Measurements from ENCODE around the gene FOXP2.

Gene FOXP2

GRCh38 chr7:114657279-114657678 is 242.7 kb downstream of the FOXP2 start:
- no peak for DNase-seq (ENCODE audit: low read depth)

- DNase-seq (ENCODE audit: low read depth) = no peak
Measured at GRCh38 chr7:114658216-114658615, 243.6 kb downstream of the FOXP2 start.

GRCh38 chr7:114659409-114660125 is 245.0 kb downstream of the FOXP2 start:
- no peak for DNase-seq (ENCODE audit: low read depth)

- no peak for DNase-seq (ENCODE audit: low read depth)
Measured at GRCh38 chr7:114660126-114660486, 245.5 kb downstream of the FOXP2 start.

- DNase-seq (ENCODE audit: low read depth) = no peak
Measured at GRCh38 chr7:114660753-114661152, 246.1 kb downstream of the FOXP2 start.

GRCh38 chr7:114662002-114662677 is 247.5 kb downstream of the FOXP2 start:
- DNase-seq (ENCODE audit: low read depth) = no peak

- DNase-seq (ENCODE audit: low read depth) = peak; percentile 43
Measured at GRCh38 chr7:114663502-114663901, 248.9 kb downstream of the FOXP2 start.

- DNase-seq (ENCODE audit: low read depth) = no peak
Measured at GRCh38 chr7:114670676-114671075, 256.1 kb downstream of the FOXP2 start.

- DNase-seq (ENCODE audit: low read depth) = no peak
Measured at GRCh38 chr7:114671563-114672123, 257.0 kb downstream of the FOXP2 start.

GRCh38 chr7:114678116-114678515 is 263.5 kb downstream of the FOXP2 start:
- DNase-seq (ENCODE audit: low read depth) = no peak

GRCh38 chr7:114687238-114687637 is 272.6 kb downstream of the FOXP2 start:
- DNase-seq (ENCODE audit: low read depth) = no peak

- no peak for DNase-seq (ENCODE audit: low read depth)
Measured at GRCh38 chr7:114688443-114689055, 273.9 kb downstream of the FOXP2 start.

- no peak for DNase-seq (ENCODE audit: low read depth)
Measured at GRCh38 chr7:114689406-114689805, 274.8 kb downstream of the FOXP2 start.

- no peak for DNase-seq (ENCODE audit: low read depth)
Measured at GRCh38 chr7:114691605-114692004, 277.0 kb downstream of the FOXP2 start.

- DNase-seq (ENCODE audit: low read depth) = no peak
Measured at GRCh38 chr7:114695182-114695581, 280.6 kb downstream of the FOXP2 start.

- no peak for DNase-seq (ENCODE audit: low read depth)
Measured at GRCh38 chr7:114700247-114700928, 285.8 kb downstream of the FOXP2 start.

GRCh38 chr7:114703677-114704076 is 289.1 kb downstream of the FOXP2 start:
- no peak for DNase-seq (ENCODE audit: low read depth)

GRCh38 chr7:114708646-114709045 is 294.0 kb downstream of the FOXP2 start:
- no peak for DNase-seq (ENCODE audit: low read depth)

- no peak for DNase-seq (ENCODE audit: low read depth)
Measured at GRCh38 chr7:114710499-114710898, 295.9 kb downstream of the FOXP2 start.

- DNase-seq (ENCODE audit: low read depth) = no peak
Measured at GRCh38 chr7:114711241-114711640, 296.6 kb downstream of the FOXP2 start.

- no peak for DNase-seq (ENCODE audit: low read depth)
Measured at GRCh38 chr7:114715907-114716306, 301.3 kb downstream of the FOXP2 start.

GRCh38 chr7:114718861-114719260 is 304.2 kb downstream of the FOXP2 start:
- no peak for DNase-seq (ENCODE audit: low read depth)

Measured in fibroblast of the conjunctiva (primary cell).